ENCODE data around the gene EFHC1.

EFHC1 gene

DNA sequence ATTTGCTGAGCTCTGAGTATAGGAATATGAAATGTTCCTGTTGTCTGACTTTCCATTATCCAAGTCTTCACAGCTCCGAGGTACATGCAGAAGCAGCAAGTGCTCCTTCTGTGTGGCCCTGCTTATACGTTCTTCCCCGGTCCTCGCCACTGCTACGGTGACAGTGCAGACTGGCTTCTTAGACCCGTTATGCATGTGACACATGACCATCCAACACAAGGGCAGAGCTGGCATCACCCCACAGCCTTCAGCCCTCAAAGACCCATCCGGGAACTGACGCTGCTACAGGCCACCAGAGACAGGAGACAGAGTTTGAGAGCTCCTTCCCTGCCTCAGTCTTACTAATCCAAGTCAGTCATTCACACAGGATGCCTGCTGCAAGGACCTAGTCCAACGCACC is 86.3 kb downstream of the EFHC1 start:
- no peak overlapping the region for H2AK5ac ChIP-seq (ENCODE audit: low read length)
- H3K4me2 ChIP-seq (ENCODE audit: low read length): no peak overlapping the region
- no peak overlapping the region for H4K8ac ChIP-seq (ENCODE audit: low read depth, low read length)
- no peak for DNase-seq
- no peaks in the 10 kb centered on the region for H3K4me1 ChIP-seq (ENCODE audit: control insufficient read depth, low read depth, low read length)
- no peak overlapping the region for H3K23ac ChIP-seq (ENCODE audit: low read length)
- no peak overlapping the region for H2BK120ac ChIP-seq (ENCODE audit: low read depth, low read length)
- H3K4me3 ChIP-seq (ENCODE audit: low read length): no peak overlapping the region
- no peaks in the 10 kb centered on the region for H3K79me1 ChIP-seq (ENCODE audit: low read length)
- WGBS (ENCODE audit: extremely low coverage, insufficient coverage, low lambda C conversion rate): no CpG with 5 or more reads among the region's 9 CpGs
- H3K36me3 ChIP-seq (ENCODE audit: control insufficient read depth, insufficient read depth, low read length): peaks cover 4% of the 10 kb centered on the region
- H3K27ac ChIP-seq (ENCODE audit: low read depth, low read length): no peak overlapping the region
- no peak overlapping the region for H2BK5ac ChIP-seq (ENCODE audit: low read length)
- H3K79me2 ChIP-seq (ENCODE audit: control insufficient read depth, insufficient read depth, low read length): no peaks in the 10 kb centered on the region
- no peaks in the 10 kb centered on the region for H3K27me3 ChIP-seq (ENCODE audit: insufficient read depth, low read length, poor library complexity)
- no peak overlapping the region for H3K9ac ChIP-seq (ENCODE audit: low read length)
- H3K56ac ChIP-seq (ENCODE audit: low read length): no peak overlapping the region
- no peak overlapping the region for H3K4ac ChIP-seq (ENCODE audit: low read depth, low read length)
- no peak overlapping the region for H3K18ac ChIP-seq (ENCODE audit: low read length)
- H4K5ac ChIP-seq (ENCODE audit: low read length): no peak overlapping the region
- H2BK15ac ChIP-seq (replicated peaks; ENCODE audit: low read depth): no peak overlapping the region

- peaks cover 4% of the 10 kb centered on the region for H3K36me3 ChIP-seq (ENCODE audit: control insufficient read depth, insufficient read depth, low read length)
These were observed 87.6 kb downstream of the EFHC1 start for GRCh38 chr6:52507557-52508260.

DNA sequence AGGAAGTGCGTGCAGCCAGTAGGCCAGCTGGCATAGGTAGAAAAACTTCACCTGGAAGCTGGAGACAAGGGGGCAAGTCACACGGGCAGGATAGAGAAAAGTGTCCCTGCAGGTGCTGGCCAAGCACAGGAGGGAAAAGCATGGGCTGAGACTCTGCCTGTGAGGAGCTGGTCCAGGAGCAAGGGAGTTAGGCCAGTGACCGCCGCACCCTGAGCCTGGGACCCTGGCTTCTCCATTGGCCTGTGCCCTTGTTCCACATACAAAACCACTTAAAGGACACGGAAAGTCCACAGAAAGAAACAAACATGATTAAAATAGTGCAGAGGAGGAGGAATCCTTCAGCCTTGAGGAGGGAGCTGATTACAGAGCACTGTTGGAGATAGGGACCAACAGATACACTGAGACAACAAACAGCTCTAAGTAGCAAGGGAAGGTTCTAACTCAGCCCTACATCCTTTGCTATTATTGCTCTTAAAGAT is 88.2 kb downstream of the EFHC1 start:
- Histone ChIP-seq H2BK5ac (ENCODE audit: low read length) (no peak overlapping the region), H3K79me1 (ENCODE audit: low read length) (no peaks in the 10 kb centered on the region), H3K56ac (ENCODE audit: low read length) (no peak overlapping the region), H2BK120ac (ENCODE audit: low read depth, low read length) (no peak overlapping the region), H3K23ac (ENCODE audit: low read length) (no peak overlapping the region), H3K4me3 (ENCODE audit: low read length) (no peak overlapping the region), H4K8ac (ENCODE audit: low read depth, low read length) (no peak overlapping the region), H3K4me1 (ENCODE audit: control insufficient read depth, low read depth, low read length) (no peaks in the 10 kb centered on the region), H4K5ac (ENCODE audit: low read length) (no peak overlapping the region), H3K27me3 (ENCODE audit: insufficient read depth, low read length, poor library complexity) (no peaks in the 10 kb centered on the region), H3K4me2 (ENCODE audit: low read length) (no peak overlapping the region), H3K4ac (ENCODE audit: low read depth, low read length) (no peak overlapping the region), H3K9ac (ENCODE audit: low read length) (no peak overlapping the region), H2AK5ac (ENCODE audit: low read length) (no peak overlapping the region), H3K36me3 (ENCODE audit: control insufficient read depth, insufficient read depth, low read length) (peaks cover 4% of the 10 kb centered on the region), H2BK15ac (replicated peaks; ENCODE audit: low read depth) (no peak overlapping the region), H3K27ac (ENCODE audit: low read depth, low read length) (no peak overlapping the region), H3K18ac (ENCODE audit: low read length) (no peak overlapping the region), H3K79me2 (ENCODE audit: control insufficient read depth, insufficient read depth, low read length) (no peaks in the 10 kb centered on the region)
- WGBS (ENCODE audit: extremely low coverage, insufficient coverage, low lambda C conversion rate): no CpG with 5 or more reads among the region's 5 CpGs
- no peak for DNase-seq

More at GRCh38 chr6:52507557-52508260, 87.6 kb downstream of the EFHC1 start:
- Histone ChIP-seq H3K4me2 (ENCODE audit: low read length) (no peak overlapping the region), H3K4me3 (ENCODE audit: low read length) (no peak overlapping the region), H3K79me1 (ENCODE audit: low read length) (no peaks in the 10 kb centered on the region), H3K79me2 (ENCODE audit: control insufficient read depth, insufficient read depth, low read length) (no peaks in the 10 kb centered on the region), H3K56ac (ENCODE audit: low read length) (no peak overlapping the region), H4K5ac (ENCODE audit: low read length) (no peak overlapping the region), H3K27ac (ENCODE audit: low read depth, low read length) (no peak overlapping the region), H2AK5ac (ENCODE audit: low read length) (no peak overlapping the region), H2BK5ac (ENCODE audit: low read length) (no peak overlapping the region), H2BK15ac (replicated peaks; ENCODE audit: low read depth) (no peak overlapping the region), H4K8ac (ENCODE audit: low read depth, low read length) (no peak overlapping the region), H3K9ac (ENCODE audit: low read length) (no peak overlapping the region), H3K18ac (ENCODE audit: low read length) (no peak overlapping the region), H3K4ac (ENCODE audit: low read depth, low read length) (no peak overlapping the region), H2BK120ac (ENCODE audit: low read depth, low read length) (no peak overlapping the region), H3K23ac (ENCODE audit: low read length) (no peak overlapping the region), H3K4me1 (ENCODE audit: control insufficient read depth, low read depth, low read length) (no peaks in the 10 kb centered on the region), H3K27me3 (ENCODE audit: insufficient read depth, low read length, poor library complexity) (no peaks in the 10 kb centered on the region)
- no peak for DNase-seq
- WGBS (ENCODE audit: extremely low coverage, insufficient coverage, low lambda C conversion rate): no CpG with 5 or more reads among the region's 3 CpGs

DNA sequence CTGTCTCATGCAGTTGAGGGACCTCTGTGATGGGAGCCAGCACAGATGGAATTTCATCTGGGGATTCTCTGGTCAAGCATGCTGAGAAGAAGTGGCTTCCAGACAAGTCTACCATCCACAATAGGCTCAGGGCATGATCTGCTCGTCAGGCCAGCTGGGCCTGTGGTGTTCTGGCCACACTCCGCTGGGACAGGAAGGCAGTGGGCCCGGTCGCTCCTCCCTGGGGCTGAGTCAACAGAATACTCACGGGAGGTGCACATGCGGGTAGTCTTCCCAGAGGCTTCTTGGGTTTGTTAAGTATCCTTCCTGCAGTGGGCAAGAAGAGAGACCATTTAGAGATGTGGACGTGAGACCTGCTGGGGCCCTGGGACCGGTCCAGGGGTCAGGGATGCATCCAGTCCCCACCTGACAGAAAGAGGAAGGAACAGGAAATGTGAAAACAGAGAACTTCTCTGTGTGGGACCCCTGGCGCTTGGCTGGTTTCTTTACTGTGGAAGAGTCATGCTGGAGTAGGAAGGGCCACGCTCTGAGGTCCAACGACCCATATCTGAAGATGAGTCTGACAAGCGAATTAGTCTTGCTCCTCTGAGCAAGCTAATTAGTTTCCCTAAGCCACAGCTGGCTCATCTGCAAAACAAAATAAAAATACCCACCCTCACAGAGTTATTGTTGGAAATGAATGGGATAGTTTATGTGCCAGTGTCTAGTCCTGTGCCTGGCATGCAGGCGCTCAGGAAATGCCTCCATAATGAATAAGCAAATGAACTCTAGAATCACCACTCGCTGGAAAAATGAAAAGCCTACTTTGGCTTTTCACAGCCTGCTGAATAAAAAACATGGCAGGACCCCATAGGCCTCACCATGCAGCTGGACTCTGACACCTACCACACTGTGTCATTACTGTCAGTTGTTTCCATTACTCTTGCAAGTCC is 89.4 kb downstream of the EFHC1 start:
- no peak overlapping the region for H2BK120ac ChIP-seq (ENCODE audit: low read depth, low read length)
- no peak overlapping the region for H2AK5ac ChIP-seq (ENCODE audit: low read length)
- H3K56ac ChIP-seq (ENCODE audit: low read length): no peak overlapping the region
- no peak overlapping the region for H3K27ac ChIP-seq (ENCODE audit: low read depth, low read length)
- no peak overlapping the region for H2BK5ac ChIP-seq (ENCODE audit: low read length)
- no peak overlapping the region for H3K4me2 ChIP-seq (ENCODE audit: low read length)
- H3K36me3 ChIP-seq (ENCODE audit: control insufficient read depth, insufficient read depth, low read length): peaks cover 4% of the 10 kb centered on the region
- no peaks in the 10 kb centered on the region for H3K4me1 ChIP-seq (ENCODE audit: control insufficient read depth, low read depth, low read length)
- H2BK15ac ChIP-seq (replicated peaks; ENCODE audit: low read depth): no peak overlapping the region
- H3K4me3 ChIP-seq (ENCODE audit: low read length): no peak overlapping the region
- H3K18ac ChIP-seq (ENCODE audit: low read length): no peak overlapping the region
- WGBS (ENCODE audit: extremely low coverage, insufficient coverage, low lambda C conversion rate): no CpG with 5 or more reads among the region's 14 CpGs
- no peak overlapping the region for H3K4ac ChIP-seq (ENCODE audit: low read depth, low read length)
- no peaks in the 10 kb centered on the region for H3K79me1 ChIP-seq (ENCODE audit: low read length)
- no peak for DNase-seq
- H3K9ac ChIP-seq (ENCODE audit: low read length): no peak overlapping the region
- no peak overlapping the region for H4K5ac ChIP-seq (ENCODE audit: low read length)
- H3K27me3 ChIP-seq (ENCODE audit: insufficient read depth, low read length, poor library complexity): no peaks in the 10 kb centered on the region
- H3K23ac ChIP-seq (ENCODE audit: low read length): no peak overlapping the region
- H4K8ac ChIP-seq (ENCODE audit: low read depth, low read length): no peak overlapping the region
- no peaks in the 10 kb centered on the region for H3K79me2 ChIP-seq (ENCODE audit: control insufficient read depth, insufficient read depth, low read length)

DNA sequence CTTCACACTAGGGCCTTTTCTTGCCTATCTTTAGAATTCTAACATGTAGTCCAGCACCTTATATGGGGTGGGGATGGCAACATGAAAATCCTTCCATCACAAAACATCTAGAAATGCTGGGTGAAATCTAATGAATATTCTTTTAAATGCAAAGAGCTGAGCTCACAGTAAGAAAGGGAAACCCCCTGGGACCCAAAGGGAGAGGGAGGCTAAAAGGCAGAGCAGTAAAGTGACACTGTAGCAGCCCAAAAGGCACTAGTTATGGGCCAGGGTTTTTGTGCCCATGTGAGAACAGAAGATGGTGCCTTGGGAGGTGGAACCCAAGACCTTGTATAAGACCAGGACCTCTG is 90.0 kb downstream of the EFHC1 start:
- H3K79me1 ChIP-seq (ENCODE audit: low read length): no peaks in the 10 kb centered on the region

More for the DNA sequence above, 90.0 kb downstream of the EFHC1 start:
- Histone ChIP-seq H3K4me2 (ENCODE audit: low read length) (no peak overlapping the region), H3K36me3 (ENCODE audit: control insufficient read depth, insufficient read depth, low read length) (peaks cover 4% of the 10 kb centered on the region), H3K23ac (ENCODE audit: low read length) (no peak overlapping the region), H3K18ac (ENCODE audit: low read length) (no peak overlapping the region), H2BK120ac (ENCODE audit: low read depth, low read length) (no peak overlapping the region), H4K8ac (ENCODE audit: low read depth, low read length) (no peak overlapping the region), H3K9ac (ENCODE audit: low read length) (no peak overlapping the region), H3K56ac (ENCODE audit: low read length) (no peak overlapping the region), H3K4me3 (ENCODE audit: low read length) (no peak overlapping the region), H3K27ac (ENCODE audit: low read depth, low read length) (no peak overlapping the region), H4K5ac (ENCODE audit: low read length) (no peak overlapping the region), H3K4ac (ENCODE audit: low read depth, low read length) (no peak overlapping the region), H3K4me1 (ENCODE audit: control insufficient read depth, low read depth, low read length) (no peaks in the 10 kb centered on the region), H3K79me2 (ENCODE audit: control insufficient read depth, insufficient read depth, low read length) (no peaks in the 10 kb centered on the region), H2BK5ac (ENCODE audit: low read length) (no peak overlapping the region), H2BK15ac (replicated peaks; ENCODE audit: low read depth) (no peak overlapping the region), H2AK5ac (ENCODE audit: low read length) (no peak overlapping the region), H3K27me3 (ENCODE audit: insufficient read depth, low read length, poor library complexity) (no peaks in the 10 kb centered on the region)
- DNase-seq: no peak

Data from mesendoderm (in vitro differentiated cells).